G401.6 (cell line): ENCODE measurements around the gene SASH3.

ENCODE experiments used
- FAIRE-seq: peaks from 2 replicates; lab custom pipeline; 2012; peaks lifted over from hg19 to GRCh38; lab: Jason Lieb, UNC

The SASH3 gene

DNA sequence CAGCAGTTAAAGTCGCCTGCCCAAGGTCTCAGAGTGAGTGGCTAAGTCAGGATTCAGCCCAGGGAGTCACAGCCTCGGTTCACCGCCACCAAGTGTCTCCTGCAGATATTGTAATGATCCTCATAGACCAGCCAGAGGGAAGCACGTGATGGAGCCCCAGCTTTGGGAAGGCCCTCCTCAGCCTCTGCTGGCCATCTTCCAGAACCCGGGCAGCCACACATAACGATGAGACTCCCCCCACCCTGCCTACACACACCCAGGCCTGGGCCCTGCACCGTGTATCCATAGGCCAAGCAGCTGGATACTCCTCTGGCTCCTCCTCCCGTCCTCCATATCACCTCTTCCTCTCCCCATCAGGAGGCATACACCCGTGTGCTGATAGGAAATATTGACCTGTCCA lies 19.6 kb upstream of the SASH3 start:
- no peak for FAIRE-seq

- FAIRE-seq, result no peak
Measured at GRCh38 chrX:129760981-129761380, 18.8 kb upstream of the SASH3 start.

GRCh38 chrX:129761596-129761995 lies 18.2 kb upstream of the SASH3 start:
- no peak for FAIRE-seq

- no peak for FAIRE-seq
Measured at GRCh38 chrX:129762448-129762847, 17.3 kb upstream of the SASH3 start.

DNA sequence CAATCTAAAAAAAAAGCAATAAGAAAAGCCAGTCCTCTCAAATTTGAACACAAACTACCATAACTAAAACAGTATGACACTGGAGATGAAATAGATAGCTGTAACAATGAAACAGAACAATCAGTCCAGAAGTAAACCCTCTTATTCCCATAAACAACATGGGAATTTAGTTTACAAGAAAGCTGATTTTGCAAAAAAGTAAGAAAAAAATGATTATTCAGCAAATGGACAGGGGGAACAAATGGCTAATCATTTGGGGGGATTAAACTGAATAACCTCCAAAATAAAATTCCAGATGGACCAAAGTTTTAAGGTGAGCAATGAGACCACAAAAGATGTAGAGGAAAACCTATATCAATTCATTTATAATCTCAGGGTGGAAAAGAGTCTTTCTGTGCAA lies 16.1 kb upstream of the SASH3 start:
- no peak for FAIRE-seq

- FAIRE-seq, result no peak
Measured at GRCh38 chrX:129768186-129768585, 11.6 kb upstream of the SASH3 start.

- no peak for FAIRE-seq
Measured at GRCh38 chrX:129768586-129769466, 10.9 kb upstream of the SASH3 start.

GRCh38 chrX:129769467-129770154 lies 10.1 kb upstream of the SASH3 start:
- FAIRE-seq, result no peak

GRCh38 chrX:129771266-129771995 lies 8.3 kb upstream of the SASH3 start:
- no peak for FAIRE-seq

- FAIRE-seq, result no peak
Measured at GRCh38 chrX:129772796-129773431, 6.8 kb upstream of the SASH3 start.

DNA sequence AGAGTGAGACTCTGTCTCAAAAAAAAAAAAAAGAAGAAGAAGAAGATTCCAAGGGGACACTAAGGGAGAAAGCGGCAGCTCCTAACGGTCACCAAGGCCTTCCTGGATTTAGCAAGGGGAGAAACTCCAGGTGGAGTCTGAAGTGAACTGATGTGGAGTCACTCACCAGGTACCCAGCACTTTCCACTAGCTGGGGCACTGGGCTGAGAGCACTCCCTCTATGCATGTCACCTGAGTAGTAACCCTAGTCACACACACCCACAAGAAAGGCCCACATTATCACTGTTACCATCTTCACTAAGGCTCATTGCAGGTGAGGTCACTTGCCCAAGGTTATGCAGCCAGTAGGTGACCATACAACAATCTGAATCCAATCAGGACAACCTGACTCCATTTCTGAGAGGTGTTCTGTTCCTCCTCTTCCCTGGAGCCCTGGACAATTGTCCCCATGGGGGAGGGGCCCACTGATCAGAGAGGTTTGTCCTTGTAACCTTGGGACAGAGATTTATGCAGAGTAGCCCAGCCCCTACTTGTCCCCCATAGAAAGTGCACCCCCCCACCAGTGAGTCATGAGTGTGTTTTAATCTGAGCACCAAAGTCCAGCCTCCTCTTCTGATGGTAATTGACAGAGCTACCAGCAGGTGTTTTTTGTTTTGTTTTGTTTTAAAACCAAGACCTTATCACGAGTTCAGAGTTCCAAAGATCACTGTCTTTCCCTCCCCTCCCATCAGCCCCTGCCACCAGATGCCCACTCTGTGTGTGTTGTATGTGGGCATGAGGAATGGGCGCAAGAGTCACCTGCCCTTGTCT lies 5.9 kb upstream of the SASH3 start:
- no peak for FAIRE-seq

DNA sequence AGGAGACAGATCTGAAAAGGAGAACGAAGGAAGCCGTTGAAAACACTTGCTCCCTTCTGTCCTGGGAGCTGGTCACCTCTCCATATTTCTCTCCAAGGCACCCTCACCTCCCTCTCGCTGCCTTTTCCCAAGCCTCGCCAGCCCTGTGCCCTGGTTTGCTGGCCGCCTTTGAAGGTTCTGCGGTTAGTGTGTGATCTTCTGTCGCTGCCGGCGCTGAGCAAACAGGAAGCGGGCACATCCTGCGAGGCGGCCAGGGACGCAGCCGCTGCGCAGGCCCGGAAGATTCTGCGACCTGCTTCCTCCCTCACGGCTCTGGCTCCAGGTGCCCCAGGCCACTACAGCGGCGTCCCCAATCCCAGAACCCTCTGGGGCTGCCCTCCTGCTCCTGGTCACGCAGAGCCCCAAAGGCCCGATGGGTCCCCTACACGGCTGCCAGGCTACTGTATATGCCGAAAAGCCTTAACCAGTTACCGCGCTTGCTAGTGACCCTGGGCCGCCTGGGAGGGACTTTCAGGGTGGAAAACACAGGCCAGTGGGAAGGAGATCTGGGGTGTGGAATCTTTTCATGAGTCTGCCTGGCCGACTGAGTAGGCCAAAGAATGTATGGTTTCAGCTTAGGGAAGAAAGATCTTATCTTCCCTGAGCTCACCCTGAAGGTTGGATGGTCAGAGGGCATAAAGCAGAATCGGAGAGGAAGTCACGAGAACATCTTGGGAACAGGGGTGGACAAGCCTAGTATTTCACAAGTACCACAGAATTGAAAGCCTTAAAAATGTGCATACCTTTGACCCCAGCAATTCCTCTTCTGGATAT lies 2.3 kb upstream of the SASH3 start:
- no peak for FAIRE-seq

- FAIRE-seq, result no peak
Measured at GRCh38 chrX:129779086-129779672, 570 bp upstream of the SASH3 start.

DNA sequence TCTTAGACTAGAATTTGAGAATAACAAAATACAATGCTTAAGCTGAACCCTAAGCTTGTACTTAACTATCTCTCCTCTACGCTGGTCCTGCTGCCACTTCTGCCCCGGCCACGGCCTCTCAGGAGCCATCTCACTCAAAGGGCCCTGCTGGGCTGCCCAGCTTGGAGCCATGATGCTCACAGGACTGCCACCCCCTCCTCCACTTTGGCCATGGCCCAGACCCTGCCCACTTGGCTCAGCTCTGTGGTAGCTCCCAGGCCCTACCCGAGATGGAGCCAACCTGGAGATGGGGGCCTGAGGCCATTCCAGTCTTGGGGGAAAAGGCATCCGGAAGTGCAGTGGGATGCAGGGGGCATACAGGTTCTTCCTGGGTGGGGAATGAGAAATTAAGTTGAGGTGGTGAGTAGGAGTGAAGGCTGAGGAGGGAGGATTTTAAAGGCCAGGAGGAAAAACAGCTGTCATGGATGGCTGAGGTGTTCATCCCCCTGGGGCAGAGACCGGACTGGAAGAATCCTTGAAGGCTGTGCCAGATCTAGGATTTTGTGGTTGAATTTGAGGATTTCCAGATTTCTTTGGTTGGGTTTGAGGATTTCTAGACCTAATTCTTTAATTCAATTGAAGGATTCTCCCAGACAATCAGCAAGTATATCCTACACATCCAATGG lies 824 bp downstream of the SASH3 start:
- no peak for FAIRE-seq

- no peak for FAIRE-seq
Measured at GRCh38 chrX:129781134-129781672, 1.5 kb downstream of the SASH3 start.

DNA sequence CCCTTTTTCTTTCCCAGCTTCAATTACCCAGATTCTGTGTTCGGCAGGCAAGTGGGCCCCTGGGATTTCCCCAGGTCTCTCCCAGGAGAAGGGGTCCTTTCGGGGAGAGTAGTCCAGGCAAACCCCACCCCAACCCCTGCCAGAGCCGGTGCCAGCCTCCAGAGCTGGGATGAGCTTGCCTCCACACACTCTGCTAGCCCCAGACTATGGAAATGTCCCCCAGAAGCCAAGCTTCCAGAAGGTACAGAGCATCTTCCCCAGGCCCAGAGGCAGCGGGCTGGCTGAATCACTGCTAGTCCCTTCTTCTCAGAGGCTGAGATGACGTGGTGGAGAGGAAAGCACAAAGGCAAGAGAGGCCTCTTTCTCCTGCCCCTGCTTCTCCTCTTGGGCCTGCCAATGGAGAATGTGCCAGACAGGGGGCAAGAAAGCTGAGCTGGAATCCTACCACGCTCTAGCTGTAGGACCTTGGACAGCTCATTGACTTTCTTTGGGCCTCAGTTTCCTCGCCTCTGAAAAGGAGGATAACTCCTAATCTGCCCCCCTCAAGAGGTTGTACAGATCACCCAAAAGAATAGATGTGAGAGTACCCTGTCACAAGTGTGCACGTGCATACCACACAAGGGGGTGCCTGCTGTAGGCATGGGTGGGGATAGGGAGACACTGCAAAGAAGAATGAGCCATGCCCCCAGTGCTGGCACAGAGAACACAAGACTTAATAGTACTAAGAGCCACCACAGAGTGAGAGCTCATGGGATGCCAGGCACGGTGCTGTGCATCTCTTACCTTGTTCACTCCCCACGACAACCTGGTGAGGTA lies 2.1 kb downstream of the SASH3 start:
- FAIRE-seq, result no peak

- FAIRE-seq, result no peak
Measured at GRCh38 chrX:129782706-129783105, 3.0 kb downstream of the SASH3 start.

- no peak for FAIRE-seq
Measured at GRCh38 chrX:129783291-129783713, 3.6 kb downstream of the SASH3 start.

- no peak for FAIRE-seq
Measured at GRCh38 chrX:129784371-129784770, 4.6 kb downstream of the SASH3 start.
